ENCODE results near the gene RBM33.

The RBM33 gene

DNA sequence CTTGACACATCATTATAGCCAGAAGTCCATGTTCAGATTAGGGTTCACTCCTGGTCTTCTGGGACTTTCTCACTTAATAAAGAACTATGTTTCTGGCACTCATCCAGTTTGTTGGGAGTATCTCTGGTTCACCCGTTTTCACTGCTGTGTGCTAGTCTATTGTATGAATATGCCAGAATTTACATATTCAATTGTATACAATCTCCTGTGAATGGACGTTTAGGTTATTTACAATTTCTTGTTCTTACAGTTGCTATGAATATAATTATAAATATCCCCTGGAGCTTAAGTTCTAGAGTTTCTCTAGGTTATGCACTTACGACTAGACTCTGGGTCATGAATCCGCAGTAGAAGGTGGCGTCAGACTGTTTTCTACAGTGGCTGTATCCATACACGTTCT is 20.0 kb upstream of the RBM33 start:
- DNase-seq (ENCODE audit: low spot score) = no peak

- no peak for DNase-seq (ENCODE audit: low spot score)
These were observed 18.9 kb upstream of the RBM33 start for GRCh38 chr7:155625557-155625956.

- no peak for DNase-seq (ENCODE audit: low spot score)
These were observed 15.3 kb upstream of the RBM33 start for GRCh38 chr7:155629171-155629570.

DNA sequence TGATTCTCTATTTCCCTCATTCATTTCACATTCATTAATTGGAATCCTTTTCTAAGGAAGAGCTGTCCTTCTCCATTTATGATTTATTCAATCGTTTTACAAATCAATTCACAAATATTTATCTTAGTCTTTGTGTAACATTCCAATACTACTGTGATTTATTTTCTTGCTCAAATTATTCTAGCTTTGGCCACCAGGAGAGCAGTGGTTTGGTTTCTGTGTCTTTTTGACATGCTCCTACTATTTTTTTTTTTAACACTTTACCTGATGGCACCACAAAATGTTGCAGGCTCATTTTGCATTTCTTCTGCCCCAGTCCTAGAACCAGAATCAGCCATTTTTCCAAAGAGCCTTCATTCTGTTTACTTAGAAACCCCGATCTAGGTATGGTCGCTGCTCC is 13.3 kb upstream of the RBM33 start:
- DNase-seq (ENCODE audit: low spot score) = no peak

DNA sequence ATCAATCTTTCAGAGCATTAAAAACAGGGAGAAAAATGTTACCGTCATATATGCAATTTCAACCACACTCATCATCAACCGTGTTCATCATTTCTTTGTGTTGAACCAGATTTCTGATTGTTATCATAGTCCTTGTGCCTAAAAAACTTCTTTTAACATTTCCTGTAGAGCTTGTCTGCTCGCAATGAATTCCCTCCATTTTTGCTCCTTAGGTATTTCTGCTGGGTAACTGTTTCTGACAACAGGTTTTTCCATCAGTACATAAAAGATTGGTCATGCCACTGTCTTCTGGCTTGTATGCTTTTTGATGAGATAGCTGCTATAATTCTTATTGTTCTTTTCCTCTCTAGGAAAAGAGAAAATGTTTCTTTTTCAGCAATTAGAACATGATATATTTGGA is 8.6 kb upstream of the RBM33 start:
- DNase-seq (ENCODE audit: low spot score) = no peak

GRCh38 chr7:155637155-155637554 is 7.3 kb upstream of the RBM33 start:
- DNase-seq (ENCODE audit: low spot score) = no peak

DNA sequence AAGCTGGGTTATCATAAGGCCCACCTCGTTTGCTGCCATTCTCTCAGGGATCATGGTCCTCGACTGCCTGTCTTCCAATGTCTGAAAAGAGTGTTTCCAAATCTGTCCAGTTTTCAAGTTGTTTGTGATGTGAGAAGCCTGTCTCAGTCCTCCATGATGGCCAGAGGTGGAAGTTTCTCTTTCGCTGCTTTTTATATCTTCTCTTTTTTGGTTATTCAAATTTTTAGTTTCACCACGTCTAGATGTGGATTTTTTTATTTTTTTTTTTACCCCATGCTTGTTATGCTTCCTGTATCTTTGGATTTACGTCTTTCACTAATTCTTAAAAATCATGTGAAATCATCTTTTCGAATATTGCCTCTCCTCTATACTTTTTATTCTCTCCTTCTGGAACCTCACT is 6.1 kb upstream of the RBM33 start:
- DNase-seq (ENCODE audit: low spot score) = no peak

GRCh38 chr7:155639958-155640520 is 4.4 kb upstream of the RBM33 start:
- no peak for DNase-seq (ENCODE audit: low spot score)

GRCh38 chr7:155640629-155641028 is 3.8 kb upstream of the RBM33 start:
- no peak for DNase-seq (ENCODE audit: low spot score)

DNA sequence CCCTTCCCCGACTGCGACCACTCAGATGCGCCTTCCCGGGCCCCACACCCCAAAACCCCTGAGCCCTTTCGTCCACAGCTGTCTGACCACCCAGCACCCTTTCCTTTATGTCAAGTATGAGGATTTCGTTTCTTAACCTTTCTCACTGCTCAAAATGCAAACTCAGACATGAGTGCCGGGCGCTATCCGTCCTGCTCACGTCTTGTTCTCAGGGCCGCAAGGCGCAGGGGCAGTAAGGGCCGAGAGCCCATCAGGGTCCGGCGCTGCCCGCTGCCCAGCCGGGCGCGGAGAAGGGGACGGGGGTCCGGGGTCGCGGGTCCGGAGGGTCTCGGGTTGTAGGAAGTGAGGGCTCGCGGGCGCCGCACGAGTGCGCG is 670 bp upstream of the RBM33 start:
- DNase-seq (ENCODE audit: low spot score) = peak; percentile 53

DNA sequence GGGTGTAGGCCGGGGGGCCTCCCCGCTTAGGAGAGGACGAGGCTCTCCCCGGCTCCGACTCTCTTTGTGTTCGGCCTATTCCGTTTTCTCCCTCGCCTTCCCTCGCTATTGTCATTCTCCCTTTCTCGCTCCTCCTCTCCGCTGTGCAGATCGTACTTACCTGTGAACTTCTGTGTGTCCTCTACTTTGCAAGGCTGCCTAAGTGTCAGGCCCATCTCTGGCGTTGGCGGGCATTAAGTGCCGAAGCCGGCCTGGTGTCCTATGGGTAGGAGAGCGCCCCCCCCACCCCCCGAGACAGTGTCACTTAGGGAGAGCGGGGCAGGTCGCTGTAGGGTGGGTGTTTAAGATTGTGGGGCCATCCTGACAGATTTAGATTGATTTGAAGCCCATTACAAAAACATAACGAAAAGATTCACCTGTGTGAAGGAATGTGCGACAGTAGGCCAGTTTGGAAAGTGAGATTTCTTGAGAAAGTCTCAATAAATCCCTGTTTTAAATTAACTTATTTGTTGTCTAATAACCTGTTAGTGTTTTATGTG is 579 bp downstream of the RBM33 start:
- peak; percentile 69 for DNase-seq (ENCODE audit: low spot score)

GRCh38 chr7:155645662-155646061 is 1.2 kb downstream of the RBM33 start:
- no peak for DNase-seq (ENCODE audit: low spot score)

DNA sequence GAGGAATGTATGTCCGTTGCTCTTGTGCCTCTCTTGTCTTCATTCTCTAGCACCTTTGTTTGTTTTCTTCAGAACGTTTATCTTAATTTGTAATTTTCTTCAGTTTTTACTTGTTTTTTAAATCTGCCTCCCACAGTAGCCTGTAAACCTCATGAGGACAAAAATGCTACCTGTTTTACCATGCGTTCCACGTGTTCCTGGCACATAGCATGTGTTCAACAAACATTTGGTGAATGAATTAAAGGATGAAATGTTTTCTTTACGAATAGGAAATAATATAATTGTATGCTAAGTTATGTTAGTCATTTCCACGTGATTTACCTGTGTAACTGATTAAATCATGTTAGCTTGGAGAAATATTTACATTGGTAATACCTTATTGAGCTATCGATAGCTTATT is 2.2 kb downstream of the RBM33 start:
- no peak for DNase-seq (ENCODE audit: low spot score)

DNA sequence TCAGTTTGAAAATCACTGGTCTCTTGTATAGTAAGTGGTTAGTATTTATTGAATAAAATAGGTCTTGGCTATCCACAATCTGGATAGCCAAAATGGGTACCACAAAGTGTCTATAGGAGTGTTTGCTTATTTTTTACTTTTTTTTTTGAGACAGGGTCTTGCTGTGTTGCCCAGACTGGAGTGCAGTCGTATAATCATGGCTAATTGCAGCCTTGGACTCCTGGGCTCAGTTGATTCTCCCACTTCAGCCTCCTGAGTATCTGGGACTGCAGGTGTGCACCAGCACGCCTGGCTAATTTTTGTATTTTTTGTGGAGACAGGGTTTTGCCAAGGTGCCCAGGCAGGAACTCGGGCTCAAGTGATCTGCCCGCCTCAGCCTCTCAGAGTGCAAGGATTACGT is 2.8 kb downstream of the RBM33 start:
- no peak for DNase-seq (ENCODE audit: low spot score)

- DNase-seq (ENCODE audit: low spot score) = no peak
These were observed 3.3 kb downstream of the RBM33 start for GRCh38 chr7:155647734-155648133.

DNA sequence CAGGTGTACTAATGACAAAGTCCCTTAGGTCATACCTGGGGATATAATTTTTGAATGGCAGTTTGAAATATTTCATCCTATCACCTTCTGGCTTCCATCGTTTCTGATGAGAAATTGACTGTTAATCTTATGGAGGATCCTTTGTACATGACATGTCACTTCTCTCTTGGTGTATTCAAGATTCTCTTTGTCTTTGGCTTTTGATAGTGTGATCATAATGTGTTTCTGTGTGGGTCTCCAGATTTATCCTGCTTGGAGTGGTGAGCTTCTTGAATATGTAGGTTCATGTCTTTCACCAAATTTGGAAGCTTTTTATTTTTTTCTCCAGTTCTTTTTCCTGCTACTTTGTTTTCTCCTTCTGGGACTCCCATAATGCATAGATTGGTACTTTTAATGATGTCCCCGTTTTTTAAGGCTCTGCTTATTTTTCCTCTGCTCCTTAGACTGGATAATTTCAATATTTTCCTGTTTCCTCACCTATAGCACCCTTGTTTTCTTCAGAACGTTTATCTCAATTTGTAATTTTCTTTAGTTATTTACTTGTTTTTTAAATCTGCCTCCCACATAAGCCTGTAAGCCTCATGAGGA is 4.4 kb downstream of the RBM33 start:
- DNase-seq (ENCODE audit: low spot score) = no peak

DNA sequence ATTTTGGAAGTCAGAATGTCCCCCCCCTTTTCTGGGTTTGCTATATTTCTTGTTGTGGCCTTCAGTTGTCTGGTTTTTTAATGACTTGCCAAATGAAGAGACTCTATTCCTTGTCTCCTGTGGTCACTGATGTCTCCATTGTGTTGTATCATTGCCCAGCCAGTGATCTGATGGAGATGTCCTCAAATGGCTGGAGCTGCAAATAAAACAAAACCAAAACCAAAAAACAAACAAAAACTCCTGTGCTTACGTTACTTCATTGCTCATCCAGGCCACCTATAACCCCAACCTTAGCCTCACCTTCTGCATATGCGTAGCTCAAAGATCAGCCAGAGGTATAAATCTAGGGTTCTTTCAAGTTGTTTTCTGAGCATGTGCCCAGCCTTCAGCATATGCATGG is 5.1 kb downstream of the RBM33 start:
- no peak for DNase-seq (ENCODE audit: low spot score)

GRCh38 chr7:155652156-155653114 is 8.0 kb downstream of the RBM33 start:
- DNase-seq (ENCODE audit: low spot score) = no peak

DNA sequence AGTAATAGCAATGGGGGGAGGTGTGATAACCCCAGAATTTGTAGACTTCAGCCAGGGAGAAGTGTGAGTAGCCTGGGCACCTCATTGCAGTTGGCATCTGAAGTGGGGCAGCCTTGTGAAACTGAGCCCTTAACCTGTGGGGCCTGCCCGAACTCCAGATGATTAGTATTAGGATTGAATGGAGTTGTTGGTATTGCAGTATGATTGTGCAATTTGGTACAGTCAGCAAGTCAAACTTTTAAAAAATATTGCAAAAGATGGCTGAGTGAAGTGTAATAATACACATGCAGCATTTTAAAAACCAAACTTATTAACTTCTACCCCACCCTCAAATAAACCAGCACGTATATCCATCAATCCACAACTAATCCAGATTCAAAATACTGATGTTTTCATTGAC is 9.3 kb downstream of the RBM33 start:
- peak; percentile 57 for DNase-seq (ENCODE audit: low spot score)

DNA sequence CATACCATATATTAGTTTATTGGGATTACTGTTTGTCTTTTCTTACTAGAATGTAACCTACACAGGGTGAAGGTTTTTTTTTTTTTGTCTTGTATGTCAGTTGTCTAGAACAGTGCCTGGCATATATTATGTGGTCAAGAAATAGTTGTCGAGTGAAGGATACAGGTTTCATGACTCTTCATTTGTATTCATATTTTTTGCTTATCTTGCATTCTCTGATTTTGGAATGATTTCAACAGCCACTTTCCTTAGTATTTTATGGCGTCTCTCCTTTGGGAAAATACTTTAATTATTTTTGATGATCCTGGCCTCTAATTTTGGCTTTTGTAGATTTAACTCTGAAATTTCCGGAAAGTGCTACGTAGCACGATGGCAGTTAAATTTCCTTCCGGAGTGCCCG is 12.4 kb downstream of the RBM33 start:
- no peak for DNase-seq (ENCODE audit: low spot score)

- DNase-seq (ENCODE audit: low spot score) = no peak
These were observed 15.7 kb downstream of the RBM33 start for GRCh38 chr7:155660059-155660757.

- no peak for DNase-seq (ENCODE audit: low spot score)
These were observed 16.3 kb downstream of the RBM33 start for GRCh38 chr7:155660758-155661093.
